GM21723 (cell line): ENCODE results near the gene CLSTN2.

Source experiments
- ATAC-seq: cut with Tn5 transposase; IDR thresholded peaks from one replicate; pipeline ENCODE4 v1.9.1; 2021; ENCODE audit warnings: mild to moderate bottlenecking, moderate library complexity; ENCODE audit not compliant: unreplicated experiment

The CLSTN2 gene

GRCh38 chr3:139941580-139941979 is 6.6 kb downstream of the CLSTN2 start:
- ATAC-seq = no peak

- no peak for ATAC-seq
Observed at GRCh38 chr3:139944256-139944910, 9.4 kb downstream of the CLSTN2 start.

GRCh38 chr3:139945386-139945785 is 10.4 kb downstream of the CLSTN2 start:
- ATAC-seq = no peak

GRCh38 chr3:139945942-139946341 is 11.0 kb downstream of the CLSTN2 start:
- no peak for ATAC-seq

GRCh38 chr3:139948467-139948866 is 13.5 kb downstream of the CLSTN2 start:
- no peak for ATAC-seq

- ATAC-seq = no peak
Observed at GRCh38 chr3:139948898-139949297, 13.9 kb downstream of the CLSTN2 start.

GRCh38 chr3:139953131-139953910 is 18.3 kb downstream of the CLSTN2 start:
- ATAC-seq = no peak

GRCh38 chr3:139954146-139954860 is 19.3 kb downstream of the CLSTN2 start:
- no peak for ATAC-seq

GRCh38 chr3:139957844-139958243 is 22.9 kb downstream of the CLSTN2 start:
- ATAC-seq = no peak

GRCh38 chr3:139969386-139969785 is 34.4 kb downstream of the CLSTN2 start:
- no peak for ATAC-seq

GRCh38 chr3:139970526-139970925 is 35.5 kb downstream of the CLSTN2 start:
- ATAC-seq = no peak

GRCh38 chr3:139974809-139975425 is 39.9 kb downstream of the CLSTN2 start:
- no peak for ATAC-seq

GRCh38 chr3:139975594-139976365 is 40.8 kb downstream of the CLSTN2 start:
- no peak for ATAC-seq

GRCh38 chr3:139978966-139979365 is 44.0 kb downstream of the CLSTN2 start:
- no peak for ATAC-seq

- no peak for ATAC-seq
Observed at GRCh38 chr3:139979991-139980390, 45.0 kb downstream of the CLSTN2 start.

GRCh38 chr3:139982404-139982803 is 47.4 kb downstream of the CLSTN2 start:
- ATAC-seq = no peak

GRCh38 chr3:139985576-139985975 is 50.6 kb downstream of the CLSTN2 start:
- no peak for ATAC-seq

- ATAC-seq = no peak
Observed at GRCh38 chr3:139987908-139988307, 52.9 kb downstream of the CLSTN2 start.

GRCh38 chr3:139988472-139989156 is 53.6 kb downstream of the CLSTN2 start:
- no peak for ATAC-seq

GRCh38 chr3:139994891-139995290 is 59.9 kb downstream of the CLSTN2 start:
- no peak for ATAC-seq
